ENCODE measurements around the gene NRXN3.

- TF ChIP-seq CTCF (conservative IDR thresholded peaks at IDR 0.05) (no peak), EZH2 (IDR thresholded peaks at IDR 0.05; ENCODE audit: low read depth) (no peak)
Measured at GRCh38 chr14:79831195-79831892, 1661.2 kb downstream of the NRXN3 start.

Measured in PC-9 (cell line).